HCT116 (cell line): ENCODE data around the gene MED26. TPM values are rescaled to one million over a fixed set of nuclear protein-coding genes. Genes with fewer than 3 reads are reported as not detected.

Source experiments
- ATAC-seq: fragments of 200-7000 bp; cut with Tn5 transposase; 2 replicates; pipeline ENCODE4 v1.9.1; 2020; ENCODE audit warnings: mild to moderate bottlenecking, moderate library complexity
- BruUV-seq: library from RNA; stranded (reverse); fragments of 400-500 nt; replicated peaks from 2 replicates; lab custom pipeline; 2021; lab: Mats Ljungman, UMichigan
- CTCF ChIA-PET: fragments of 300-600 bp; sonication (Branson Sonifier 250); formaldehyde crosslinking; loops from one replicate; lab custom pipeline; 2021; ENCODE audit warnings: antibody characterized with exemption; lab: Charles Lee
- POLR2A ChIA-PET: fragments of 300-600, 350-600 bp; sonication (Branson Sonifier 250); formaldehyde crosslinking; loops from one replicate; lab custom pipeline; 2021; ENCODE audit warnings: antibody characterized with exemption; lab: Charles Lee
- RAD21 ChIA-PET, 2 experiments: fragments of 300-600 bp; sonication (Branson Sonifier 250); formaldehyde crosslinking; loops; one replicate each; lab custom pipeline; 2023; ENCODE audit warnings: low total read pairs in 2 of 2; ENCODE audit not compliant: uncharacterized antibody in 2 of 2, unreplicated experiment in 2 of 2, low non-redundant PET in 1 of 2; lab: Charles Lee
- DNase-seq: peaks from one replicate; pipeline ENCODE4 v3.0.0-alpha.2; 2010; ENCODE audit warnings: low read depth, low spot score
- H2AFZ ChIP-seq: fragments of 200-600 bp; shearing (Covaris generic), sonication (generic); 2 replicates; pipeline ENCODE4 v1.6.1; 2017; ENCODE audit warnings: low read depth, mixed run types, mixed read lengths, antibody characterized with exemption, low read length; ENCODE audit not compliant: poor library complexity, severe bottlenecking
- H3K27ac ChIP-seq: 2 replicates; pipeline ENCODE4 v1.5.1; 2012; ENCODE audit warnings: low read depth, low read length
- H3K27me3 ChIP-seq: fragments of 200-600 bp; sonication (generic); 2 replicates; pipeline ENCODE4 v1.6.1; 2016; ENCODE audit warnings: mixed run types, low read length, mixed read lengths; ENCODE audit not compliant: insufficient read depth
- H3K36me3 ChIP-seq, 2 experiments: fragments of 200-500 bp in 1 of 2; fragments of 200-600 bp in 1 of 2; sonication (Bioruptor generic) in 1 of 2; sonication (generic) in 1 of 2; 2 replicates each; pipeline versions ENCODE4 v1.5.1 to v1.6.1; 2014 to 2016; ENCODE audit warnings: low read length in 2 of 2, inconsistent platforms in 1 of 2, mixed read lengths in 1 of 2, mixed run types in 1 of 2; ENCODE audit not compliant: insufficient read depth in 2 of 2, control insufficient read depth in 1 of 2
- H3K4me1 ChIP-seq, 2 experiments: fragments of 200-600 bp in 1 of 2; sonication (generic) in 1 of 2; 2 replicates each; pipeline versions ENCODE4 v1.5.1 to v1.6.1; 2012 to 2017; ENCODE audit warnings: low read length in 2 of 2, inconsistent platforms in 1 of 2, mild to moderate bottlenecking in 1 of 2, mixed read lengths in 1 of 2, mixed run types in 1 of 2, moderate library complexity in 1 of 2; ENCODE audit not compliant: insufficient read depth in 2 of 2, control insufficient read depth in 1 of 2
- H3K4me2 ChIP-seq: fragments of 200-600 bp; sonication (generic); 2 replicates; pipeline ENCODE4 v1.6.1; 2017; ENCODE audit warnings: mixed run types, low read length, mixed read lengths
- H3K4me3 ChIP-seq, 2 experiments: fragments of 200-600 bp in 1 of 2; sonication (generic) in 1 of 2; replicated peaks in 1 of 2; 2 replicates each; pipeline ENCODE4 v1.5.1; 2011 to 2016; ENCODE audit warnings: low read length in 2 of 2, control low read depth in 1 of 2, low read depth in 1 of 2, mild to moderate bottlenecking in 1 of 2, mixed read lengths in 1 of 2, mixed run types in 1 of 2
- H3K79me2 ChIP-seq: fragments of 200-600 bp; sonication (generic); 2 replicates; pipeline ENCODE4 v1.6.1; 2017; ENCODE audit warnings: mild to moderate bottlenecking, mixed run types, low read length, moderate library complexity, mixed read lengths; ENCODE audit not compliant: insufficient read depth
- H3K9ac ChIP-seq: fragments of 200-600 bp; sonication (generic); 2 replicates; pipeline ENCODE4 v1.6.1; 2016; ENCODE audit warnings: low read length, mixed read lengths
- H3K9me2 ChIP-seq: fragments of 200-600 bp; sonication (generic), shearing (Covaris generic); 2 replicates; pipeline ENCODE4 v1.6.1; 2017; ENCODE audit warnings: mixed run types, mild to moderate bottlenecking, moderate library complexity; ENCODE audit not compliant: insufficient read depth
- H3K9me3 ChIP-seq, 2 experiments: fragments of 200-500 bp in 1 of 2; fragments of 200-600 bp in 1 of 2; sonication (Bioruptor generic) in 1 of 2; sonication (generic) in 1 of 2; 2 replicates each; pipeline ENCODE4 v1.6.1; 2014 to 2017; ENCODE audit warnings: low read length in 2 of 2, mixed read lengths in 2 of 2, inconsistent platforms in 1 of 2, low read depth in 1 of 2, mild to moderate bottlenecking in 1 of 2, mixed run types in 1 of 2, moderate library complexity in 1 of 2; ENCODE audit not compliant: control insufficient read depth in 1 of 2, insufficient read depth in 1 of 2
- H4K20me1 ChIP-seq: fragments of 200-600 bp; sonication (generic), shearing (Covaris generic); 2 replicates; pipeline ENCODE4 v1.6.1; 2017; ENCODE audit warnings: mixed run types, mild to moderate bottlenecking, moderate library complexity; ENCODE audit not compliant: insufficient read depth
- CBX3 ChIP-seq: IDR thresholded peaks from 2 replicates; pipeline ENCODE4 v1.6.1; 2012; ENCODE audit warnings: low read depth
- EGR1 ChIP-seq: IDR thresholded peaks from 2 replicates; pipeline ENCODE4 v1.6.1; 2012; ENCODE audit warnings: low read depth
- ELF1 ChIP-seq: IDR thresholded peaks from 2 replicates; pipeline ENCODE4 v1.6.1; 2012; ENCODE audit warnings: low read depth, borderline replicate concordance
- EZH2 ChIP-seq: fragments of 200-600 bp; sonication (generic); IDR thresholded peaks from 2 replicates; pipeline ENCODE4 v1.6.1; 2017; ENCODE audit warnings: antibody characterized with exemption, mixed run types
- EZH2phosphoT487 ChIP-seq: fragments of 200-600 bp; IDR thresholded peaks from 2 replicates; pipeline ENCODE4 v1.6.1; 2018; ENCODE audit warnings: antibody characterized with exemption, borderline replicate concordance
- FOSL1 ChIP-seq: IDR thresholded peaks from 2 replicates; pipeline ENCODE4 v1.6.1; 2012; ENCODE audit warnings: low read depth
- JUND ChIP-seq: IDR thresholded peaks from 2 replicates; pipeline ENCODE4 v1.6.1; 2012
- POLR2AphosphoS5 ChIP-seq: IDR thresholded peaks from 2 replicates; pipeline ENCODE4 v1.6.1; 2011; ENCODE audit warnings: mild to moderate bottlenecking, low read depth, low read length, moderate library complexity
- RAD21 ChIP-seq: IDR thresholded peaks from 2 replicates; pipeline ENCODE4 v1.6.1; 2012; ENCODE audit warnings: low read depth, mild to moderate bottlenecking
- SIN3A ChIP-seq: IDR thresholded peaks from 2 replicates; pipeline ENCODE4 v1.6.1; 2012; ENCODE audit warnings: low read depth
- SP1 ChIP-seq: IDR thresholded peaks from 2 replicates; pipeline ENCODE4 v1.6.1; 2012; ENCODE audit warnings: low read depth
- TCF7L2 ChIP-seq: IDR thresholded peaks from 2 replicates; pipeline ENCODE4 v1.7.0; 2011; ENCODE audit warnings: borderline replicate concordance, inconsistent platforms; ENCODE audit not compliant: insufficient read depth, insufficient read length; ENCODE audit errors: extremely low read depth
- ZFX ChIP-seq: fragments of 450-650 bp; IDR thresholded peaks from 2 replicates; pipeline ENCODE4 v1.6.1; 2017
- ZNF274 ChIP-seq: fragments of 200-500 bp; sonication (Bioruptor generic); IDR thresholded peaks from 2 replicates; pipeline ENCODE4 v1.6.1; 2014; ENCODE audit warnings: mild to moderate bottlenecking, low read depth, low read length, inconsistent platforms
- intact Hi-C: fragments of 100-400 bp; cut with micrococcal nuclease; formaldehyde crosslinking; loops from 2 replicates; pipeline ENCODE4 v1.10.0; 2022
- total RNA-seq: library from RNA; stranded (reverse); gene quantifications from one replicate; pipeline ENCODE4 v1.2.1, GENCODE V29; 2021; ENCODE audit not compliant: unreplicated experiment
- TF ChIP-seq, protein P1 (sequence below): IDR thresholded peaks from 2 replicates; pipeline ENCODE4 v1.6.1; 2012
- TF ChIP-seq, protein P2 (sequence below): IDR thresholded peaks from 2 replicates; pipeline ENCODE4 v1.6.1; 2012

Gene MED26
- total RNA-seq, 1 experiment from 2014 or later, result 13.3 TPM

DNA sequence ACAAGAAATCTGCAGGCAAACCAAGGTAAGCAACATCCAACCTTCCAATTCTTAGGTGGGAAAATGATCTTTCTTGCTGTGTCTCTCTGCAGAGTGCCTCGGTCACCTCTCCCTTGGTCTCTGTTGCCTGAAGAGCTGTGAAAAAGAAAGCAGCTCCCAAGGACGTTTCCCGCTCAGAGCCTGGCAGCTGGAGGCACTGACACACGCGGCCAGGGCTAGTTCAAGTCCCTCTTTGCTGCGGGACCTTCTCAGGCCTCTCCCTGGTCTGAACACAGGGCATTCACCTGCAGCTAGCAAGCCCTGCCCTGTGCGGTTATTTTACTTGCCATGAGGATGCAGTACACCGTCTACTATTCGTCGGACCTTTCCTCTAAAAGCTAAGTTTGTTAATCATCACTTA is 3.8 kb downstream of the MED26 start:
- ChIA-PET POLR2A (no interaction called here), CTCF (no interaction called here)
- no TSS peak for BruUV-seq

DNA sequence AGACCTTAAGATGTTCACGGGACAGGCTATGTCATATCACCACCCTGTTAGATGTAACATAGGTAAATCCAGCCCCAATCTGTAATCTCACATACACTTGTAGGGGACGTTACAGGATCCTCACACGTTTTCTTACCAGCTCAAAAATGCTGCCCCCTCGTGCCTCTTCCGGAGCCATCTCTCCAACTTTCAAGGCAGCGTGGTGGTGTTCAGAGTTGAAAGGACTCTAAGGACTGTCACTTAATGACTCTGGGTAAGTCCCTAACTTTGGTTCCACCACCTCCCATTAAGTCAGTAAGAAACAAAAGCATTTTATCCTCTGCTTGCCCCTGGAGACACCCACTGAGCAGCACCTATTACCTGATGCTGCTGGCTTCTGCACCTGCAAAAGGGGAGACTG is 4.4 kb downstream of the MED26 start:
- peaks cover 6% of the 10 kb centered on the region in 2 experiments for H3K4me1 ChIP-seq
- H3K27ac ChIP-seq, result no peak overlapping the region
- no peak overlapping the region for H3K4me2 ChIP-seq
- no peak overlapping the region for H3K4me3 ChIP-seq
- ChIA-PET RAD21 (no interaction called here), POLR2A (no interaction called here), CTCF (no interaction called here)
- H3K27me3 ChIP-seq, result no peaks in the 10 kb centered on the region
- H3K9me2 ChIP-seq, result no peaks in the 10 kb centered on the region
- H3K9ac ChIP-seq, result no peak overlapping the region
- no TSS peak for BruUV-seq
- ATAC-seq, result no peak
- TF ChIP-seq CBX3, result no peak
- no peak for TF ChIP-seq SIN3A
- no peak for TF ChIP-seq ZNF274
- no peak for TF ChIP-seq EGR1
- TF ChIP-seq ELF1, result no peak
- TF ChIP-seq SP1, result no peak
- TF ChIP-seq EZH2phosphoT487, result no peak
- no peak for TF ChIP-seq EZH2
- no peak for TF ChIP-seq TCF7L2
- TF ChIP-seq, protein P1, sequence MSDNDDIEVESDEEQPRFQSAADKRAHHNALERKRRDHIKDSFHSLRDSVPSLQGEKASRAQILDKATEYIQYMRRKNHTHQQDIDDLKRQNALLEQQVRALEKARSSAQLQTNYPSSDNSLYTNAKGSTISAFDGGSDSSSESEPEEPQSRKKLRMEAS, result no peak
- TF ChIP-seq POLR2AphosphoS5, result no peak
- no peak for TF ChIP-seq ZFX
- TF ChIP-seq RAD21, result no peak
- no peak for TF ChIP-seq FOSL1
- no peak for TF ChIP-seq JUND
- intact Hi-C loops, result no loop called here
- DNase-seq, result no peak
- no peaks in the 10 kb centered on the region for H3K9me3 ChIP-seq
- no peak overlapping the region for H2AFZ ChIP-seq
- peaks cover 11% of the 10 kb centered on the region; the same call in 1 of the 2 replicates for H4K20me1 ChIP-seq
- H3K36me3 ChIP-seq, result peaks cover 3 to 20% of the 10 kb centered on the region in 2 experiments; a peak in 2 of 4 replicates
- H3K79me2 ChIP-seq, result peaks cover 93% of the 10 kb centered on the region

More for the DNA sequence above, 3.8 kb downstream of the MED26 start:
- ATAC-seq (no peak), DNase-seq (no peak)
- Histone ChIP-seq H3K4me2 (no peak overlapping the region), H3K79me2 (peaks cover 86% of the 10 kb centered on the region), H3K4me1 (peaks cover 6 to 11% of the 10 kb centered on the region in 2 experiments), H3K9me2 (no peaks in the 10 kb centered on the region), H3K9ac (no peak overlapping the region), H3K36me3 (peaks cover 3 to 20% of the 10 kb centered on the region in 2 experiments; a peak in 2 of 4 replicates), H2AFZ (no peak overlapping the region), H3K27me3 (no peaks in the 10 kb centered on the region), H3K9me3 (no peaks in the 10 kb centered on the region), H3K27ac (no peak overlapping the region), H4K20me1 (peaks cover 11% of the 10 kb centered on the region; the same call in 1 of the 2 replicates), H3K4me3 (no peak overlapping the region)
- TF ChIP-seq EZH2, result no peak
- no peak for TF ChIP-seq CBX3
- no peak for TF ChIP-seq SIN3A
- TF ChIP-seq EGR1, result no peak
- TF ChIP-seq, protein P1, result no peak
- TF ChIP-seq, protein P2, sequence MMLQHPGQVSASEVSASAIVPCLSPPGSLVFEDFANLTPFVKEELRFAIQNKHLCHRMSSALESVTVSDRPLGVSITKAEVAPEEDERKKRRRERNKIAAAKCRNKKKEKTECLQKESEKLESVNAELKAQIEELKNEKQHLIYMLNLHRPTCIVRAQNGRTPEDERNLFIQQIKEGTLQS, result no peak
- no peak for TF ChIP-seq RAD21
- intact Hi-C loops, result no loop called here
- RAD21 ChIA-PET, result interaction anchor here in 1 of 2 experiments (0.6 kb wide), 1 partner anchor 40 kb away, joined by 5 read pairs; no protein-coding TSS in a partner anchor
